ENCODE measurements around the gene JHY.
A peak's percentile ranks its signal among the peaks of the same experiment; 100 is the strongest.

Gene JHY

GRCh38 chr11:122963961-122964360, 81.4 kb downstream of the JHY start:
- DNase-seq (ENCODE audit: low spot score in 2 of 2) (no peak), ATAC-seq (no peak)
- H3K27ac Mint-ChIP-seq = no peak overlapping the region
- no peaks in the 10 kb centered on the region for H3K4me1 Mint-ChIP-seq
- peaks cover 2% of the 10 kb centered on the region for H3K9me3 Mint-ChIP-seq
- H3K36me3 Mint-ChIP-seq = no peaks in the 10 kb centered on the region
- no peak overlapping the region for H3K4me3 Mint-ChIP-seq

DNA sequence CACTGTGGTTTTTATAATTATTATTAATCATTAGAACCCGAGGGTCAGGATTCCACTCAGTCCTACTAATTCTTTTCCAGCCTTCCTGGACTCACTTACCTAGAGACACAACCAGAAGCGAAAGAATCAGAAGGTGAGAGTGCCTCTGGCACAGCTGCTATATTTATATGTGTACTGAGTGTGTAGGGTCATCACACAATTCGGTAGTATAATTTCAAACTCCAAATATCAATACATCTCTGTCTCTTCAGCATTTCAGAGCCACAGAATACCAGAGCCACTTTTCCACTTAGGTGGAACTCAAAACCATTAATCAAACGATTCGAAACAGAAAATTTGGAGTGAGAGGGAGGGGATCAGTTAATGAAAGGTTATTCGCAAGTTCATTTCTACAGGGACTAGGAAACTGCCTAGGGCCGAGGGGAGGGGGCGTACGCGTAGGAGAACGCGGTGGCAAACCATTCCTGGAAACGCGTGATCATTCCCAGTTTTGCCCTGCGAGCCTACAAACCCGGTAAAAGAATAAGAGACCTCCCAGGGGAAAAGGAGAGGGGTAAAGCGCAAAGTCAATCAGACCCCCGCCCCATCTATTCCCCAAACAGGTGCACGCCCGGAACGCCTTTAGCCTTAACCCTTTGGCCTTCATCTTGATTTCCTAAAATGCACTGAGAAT, 93.6 kb downstream of the JHY start:
- no peak for DNase-seq (ENCODE audit: low spot score in 2 of 2)
- H3K4me3 Mint-ChIP-seq = peak overlapping the region; percentile 59

GRCh38 chr11:122976734-122977469, 94.3 kb downstream of the JHY start:
- peak overlapping the region; percentile 59 for H3K4me3 Mint-ChIP-seq
- no peaks in the 10 kb centered on the region for H3K9me3 Mint-ChIP-seq
- ATAC-seq = peak; percentile 12
- no peak for DNase-seq (ENCODE audit: low spot score in 2 of 2)
- peaks cover 5% of the 10 kb centered on the region for H3K36me3 Mint-ChIP-seq
- H3K4me1 Mint-ChIP-seq = peaks cover 43% of the 10 kb centered on the region
- H3K27ac Mint-ChIP-seq = no peak overlapping the region

More for the DNA sequence above, 93.6 kb downstream of the JHY start:
- no peak for ATAC-seq
- H3K36me3 Mint-ChIP-seq = peaks cover 5% of the 10 kb centered on the region
- H3K9me3 Mint-ChIP-seq = no peaks in the 10 kb centered on the region
- H3K27ac Mint-ChIP-seq = no peak overlapping the region
- H3K4me1 Mint-ChIP-seq = peaks cover 36% of the 10 kb centered on the region

GRCh38 chr11:122977470-122978298, 95.1 kb downstream of the JHY start:
- no peak overlapping the region for H3K27ac Mint-ChIP-seq

DNA sequence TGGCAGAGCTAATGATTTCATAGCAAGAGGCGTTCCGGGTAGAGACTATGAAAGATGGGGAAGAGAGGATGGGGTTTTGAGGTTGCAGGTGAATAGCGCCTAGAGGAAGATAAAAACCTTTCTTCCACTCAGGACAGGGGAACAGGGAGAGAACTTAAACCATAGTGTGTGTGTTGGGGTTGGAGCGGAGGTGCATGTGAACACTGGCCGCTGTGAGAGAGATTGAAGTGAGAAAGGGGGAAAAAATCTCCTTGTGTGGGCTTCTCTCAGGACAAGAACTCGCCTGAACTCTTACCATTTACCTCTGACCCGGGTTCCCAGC, 95.7 kb downstream of the JHY start:
- Mint-ChIP-seq H3K4me3 (no peak overlapping the region), H3K36me3 (peaks cover 5% of the 10 kb centered on the region), H3K27ac (no peak overlapping the region), H3K9me3 (peaks cover 5% of the 10 kb centered on the region), H3K4me1 (peaks cover 56% of the 10 kb centered on the region)
- no peak for DNase-seq (ENCODE audit: low spot score in 2 of 2)
- ATAC-seq = no peak

More at GRCh38 chr11:122977470-122978298, 95.1 kb downstream of the JHY start:
- ATAC-seq (peak; percentile 38), DNase-seq (ENCODE audit: low spot score in 2 of 2) (peak in 1 of 2 donors; percentile 54)
- Mint-ChIP-seq H3K9me3 (peaks cover 3% of the 10 kb centered on the region), H3K4me1 (peaks cover 50% of the 10 kb centered on the region), H3K4me3 (peak overlapping the region; percentile 59), H3K36me3 (peaks cover 5% of the 10 kb centered on the region)

- ATAC-seq (no peak), DNase-seq (ENCODE audit: low spot score in 2 of 2) (no peak)
- Mint-ChIP-seq H3K27ac (no peak overlapping the region), H3K9me3 (peaks cover 5% of the 10 kb centered on the region), H3K4me3 (no peak overlapping the region), H3K4me1 (peaks cover 62% of the 10 kb centered on the region), H3K36me3 (peaks cover 5% of the 10 kb centered on the region)
These were observed 96.7 kb downstream of the JHY start for GRCh38 chr11:122979103-122979814.

- H3K27ac Mint-ChIP-seq = peak overlapping the region; percentile 26
- peaks cover 5% of the 10 kb centered on the region for H3K36me3 Mint-ChIP-seq
- ATAC-seq (no peak), DNase-seq (ENCODE audit: low spot score in 2 of 2) (no peak)
- H3K4me3 Mint-ChIP-seq = no peak overlapping the region
- peaks cover 5% of the 10 kb centered on the region for H3K9me3 Mint-ChIP-seq
- peaks cover 62% of the 10 kb centered on the region for H3K4me1 Mint-ChIP-seq
These were observed 97.4 kb downstream of the JHY start for GRCh38 chr11:122979815-122980595.

DNA sequence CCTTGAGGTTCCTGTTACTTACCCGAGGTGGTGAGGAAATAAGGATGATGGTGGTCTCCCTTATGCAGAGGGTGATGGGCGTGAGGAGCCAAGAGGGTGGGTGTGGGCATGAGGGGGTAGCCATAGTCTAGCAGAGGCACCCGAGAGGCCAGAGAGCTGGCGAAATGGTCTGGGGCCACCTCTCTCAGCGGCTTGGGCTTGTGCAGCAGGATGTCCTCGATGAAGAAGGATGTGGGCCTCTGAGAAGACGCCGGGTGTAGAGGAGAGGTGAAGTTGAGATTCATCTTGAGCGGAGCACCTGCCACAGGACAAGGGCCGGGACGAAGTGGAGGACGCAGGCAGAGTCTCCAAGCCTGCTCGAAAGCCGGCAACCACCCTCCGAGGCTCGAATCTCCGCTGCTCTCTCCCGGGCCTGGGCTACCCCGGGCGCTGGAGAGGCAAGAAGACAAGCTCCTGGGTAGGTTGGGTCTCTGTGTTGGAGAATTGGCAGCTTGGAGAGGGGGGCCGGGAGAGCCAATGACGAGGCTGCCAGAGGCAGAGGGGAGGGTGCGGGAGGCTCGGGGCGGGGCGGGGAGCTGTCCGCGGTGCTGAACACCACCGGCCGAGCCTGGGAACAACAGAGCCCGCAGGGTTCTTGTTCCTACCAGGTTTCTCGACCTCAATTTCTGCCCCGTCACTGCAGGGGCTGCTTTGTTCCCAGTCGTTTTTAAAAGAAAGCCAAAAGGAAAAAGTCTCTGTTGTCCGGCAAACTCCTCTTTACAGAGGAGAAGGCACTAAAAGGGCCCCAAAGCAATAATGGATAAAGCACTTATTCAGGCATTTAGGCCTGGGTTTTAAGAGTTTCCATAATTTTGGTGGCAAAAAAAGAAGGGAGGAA, 99.1 kb downstream of the JHY start, which contains the start of gene BSX:
TSS of gene BSX (minus strand) at position 447 of the 877 bp plus-strand sequence. CDS start at position 284, 163 bp downstream.
- DNase-seq (ENCODE audit: low spot score in 2 of 2) (peak; percentile 43 to 80), ATAC-seq (peak; percentile 64)
- Mint-ChIP-seq H3K36me3 (peaks cover 5% of the 10 kb centered on the region), H3K9me3 (peaks cover 5% of the 10 kb centered on the region), H3K4me1 (peaks cover 54% of the 10 kb centered on the region), H3K4me3 (no peak within 1 kb of the TSS), H3K27ac (peak within 1 kb of the TSS; percentile 32)

DNA sequence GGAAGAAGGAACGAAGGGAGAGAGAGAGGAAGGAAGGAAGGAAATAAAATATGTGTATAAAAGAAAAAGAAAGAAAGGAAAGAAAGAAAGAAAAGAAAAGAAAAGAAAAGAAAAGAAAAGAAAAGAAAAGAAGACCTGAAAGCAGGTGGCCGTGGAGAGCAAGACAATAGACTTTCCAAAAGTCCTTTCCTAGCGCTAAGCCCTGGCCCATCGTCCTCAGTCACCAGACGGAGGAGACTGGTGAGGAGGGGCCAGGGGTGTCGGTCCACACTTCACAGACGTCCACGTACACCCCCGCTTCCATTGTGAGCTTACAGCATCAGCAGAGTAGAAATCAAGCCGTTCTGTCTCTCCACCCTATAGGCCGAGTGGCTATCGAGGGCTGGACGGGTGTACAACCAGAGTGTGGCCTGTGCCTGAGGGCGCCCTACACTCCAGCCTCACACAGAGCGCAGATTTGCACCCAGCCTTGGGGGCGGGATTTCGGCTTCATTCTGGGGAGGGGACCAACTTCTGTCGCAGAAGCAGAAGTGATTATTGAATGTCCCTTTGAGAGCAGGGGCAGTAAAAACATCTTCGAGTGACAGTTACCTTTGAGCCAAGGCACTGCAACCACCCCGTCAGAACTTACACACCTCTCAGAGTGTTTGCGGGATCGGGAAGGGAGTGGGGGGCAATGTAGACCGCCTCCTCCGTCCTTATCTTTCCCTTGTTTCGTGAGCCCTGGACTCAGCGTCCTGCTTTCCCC, 101.1 kb downstream of the JHY start:
- Mint-ChIP-seq H3K36me3 (peaks cover 5% of the 10 kb centered on the region), H3K4me1 (peaks cover 40% of the 10 kb centered on the region), H3K9me3 (peaks cover 5% of the 10 kb centered on the region), H3K27ac (no peak overlapping the region), H3K4me3 (peak overlapping the region; percentile 77)
- DNase-seq (ENCODE audit: low spot score in 2 of 2) = no peak
- ATAC-seq = no peak

- ATAC-seq (peak; percentile 57), DNase-seq (ENCODE audit: low spot score in 2 of 2) (peak in 1 of 2 donors; percentile 59)
- Mint-ChIP-seq H3K4me1 (peaks cover 39% of the 10 kb centered on the region), H3K4me3 (peak overlapping the region; percentile 77), H3K9me3 (peaks cover 5% of the 10 kb centered on the region), H3K27ac (no peak overlapping the region), H3K36me3 (peaks cover 8% of the 10 kb centered on the region)
These were observed 101.8 kb downstream of the JHY start for GRCh38 chr11:122984186-122985011.

DNA sequence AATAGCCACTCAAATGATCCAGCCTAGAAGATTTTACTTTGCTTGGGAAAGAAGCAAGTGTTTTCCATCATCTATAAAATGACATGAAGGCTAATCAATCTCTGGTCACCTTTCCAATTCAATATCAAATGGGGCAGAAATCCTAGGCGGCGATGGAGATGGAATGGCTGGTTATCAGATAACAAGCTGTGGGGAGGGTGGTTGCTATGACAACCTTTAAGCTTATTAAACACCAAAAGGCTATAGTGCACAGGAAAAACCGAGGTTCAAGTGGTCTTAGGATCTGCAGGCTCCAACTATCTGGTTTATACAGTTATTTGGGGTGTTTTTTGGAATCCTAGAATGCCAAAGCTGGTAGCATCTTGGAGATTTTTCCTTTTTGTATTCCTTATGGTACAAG, 113.0 kb downstream of the JHY start:
- Mint-ChIP-seq H3K27ac (no peak overlapping the region), H3K9me3 (no peaks in the 10 kb centered on the region), H3K4me1 (no peaks in the 10 kb centered on the region), H3K36me3 (peaks cover 2% of the 10 kb centered on the region), H3K4me3 (no peak overlapping the region)
- ATAC-seq = no peak
- no peak for DNase-seq (ENCODE audit: low spot score in 2 of 2)

- H3K9me3 Mint-ChIP-seq = no peaks in the 10 kb centered on the region
- no peaks in the 10 kb centered on the region for H3K36me3 Mint-ChIP-seq
- no peak overlapping the region for H3K27ac Mint-ChIP-seq
- no peaks in the 10 kb centered on the region for H3K4me1 Mint-ChIP-seq
- ATAC-seq (no peak), DNase-seq (ENCODE audit: low spot score in 2 of 2) (no peak)
- H3K4me3 Mint-ChIP-seq = no peak overlapping the region
These were observed 116.3 kb downstream of the JHY start for GRCh38 chr11:122998727-122999366.

All from stimulated activated effector memory CD8-positive, alpha-beta T cell treated with anti-CD3 and anti-CD28 coated beads, Interleukin-12 subunit alpha, Interleukin-12 subunit beta, amount 100 ng/mL, for 72 hours (primary cell).